ENCODE measurements around the gene GPR68.
"Not testable (repeated sequence)": the region's sequence is repeated elsewhere in the genome, so short reads cannot be mapped to it uniquely, and the experiment has no call there.

Gene GPR68

DNA sequence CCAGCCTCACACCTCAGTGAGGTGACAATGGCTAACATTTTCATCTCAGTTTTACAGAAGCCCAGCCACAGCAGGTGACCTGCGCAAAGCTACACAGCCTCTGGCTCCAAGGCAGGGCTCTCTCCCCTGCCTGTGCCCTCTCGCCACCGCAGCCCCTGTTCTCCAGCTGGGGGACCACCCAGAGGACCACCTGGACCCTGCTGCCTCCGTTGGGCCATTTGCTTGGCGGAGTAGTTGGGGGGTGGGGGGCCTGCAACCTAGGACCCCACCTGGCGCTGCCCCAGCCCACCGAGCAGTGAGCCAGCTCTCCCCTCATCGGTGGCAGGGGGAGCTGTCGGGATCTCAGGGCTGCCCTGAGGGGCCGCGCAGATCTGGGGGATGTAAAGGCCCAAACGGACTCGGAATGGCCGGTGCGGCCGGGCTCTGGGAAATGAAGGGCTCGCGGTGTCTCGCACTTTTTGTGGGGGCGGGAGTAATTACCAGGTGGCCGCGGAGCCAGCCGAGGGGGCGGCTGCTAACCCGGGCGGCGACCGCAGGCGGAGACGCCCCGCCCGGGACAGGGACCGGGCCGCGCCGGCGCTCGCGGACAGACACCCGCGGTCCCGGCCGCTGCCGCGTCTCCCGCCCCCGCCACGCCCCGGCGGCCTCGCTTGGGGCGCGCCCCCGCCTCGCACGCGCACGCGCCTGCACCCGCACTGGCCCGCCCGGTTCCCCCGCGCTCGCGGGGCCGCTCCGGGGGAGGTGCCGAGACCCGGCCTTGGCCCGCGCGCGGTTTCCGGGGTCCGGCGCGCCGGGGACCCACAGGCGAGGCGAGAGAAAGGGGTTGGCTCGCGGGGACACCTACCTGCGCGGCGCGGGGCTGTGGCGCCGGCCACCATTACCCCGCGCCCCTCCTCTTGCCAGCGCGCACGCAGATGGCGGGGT, 8.6 kb upstream of the GPR68 start:
- no peak for DNase-seq (ENCODE audit: low spot score)

DNA sequence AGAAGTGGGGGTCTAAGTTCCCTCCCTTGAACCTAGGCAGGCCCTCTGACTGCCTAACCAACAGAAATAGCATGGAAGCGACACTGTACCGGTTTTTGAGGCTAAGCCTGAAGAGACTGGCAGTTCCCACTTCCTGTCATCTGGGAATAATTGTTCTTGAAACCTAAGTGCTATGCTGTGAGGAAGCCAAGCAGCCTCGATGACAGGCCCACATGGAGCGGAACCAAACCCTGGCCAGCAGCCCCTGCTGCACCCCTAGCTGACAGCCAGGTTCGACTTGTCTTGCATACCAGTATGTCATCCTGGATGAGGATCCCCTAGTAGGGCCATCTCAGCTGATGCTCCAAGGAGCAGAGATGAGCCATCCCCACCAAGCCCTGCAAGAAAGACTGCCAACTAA, 6.4 kb upstream of the GPR68 start:
- no peak for DNase-seq (ENCODE audit: low spot score)

DNA sequence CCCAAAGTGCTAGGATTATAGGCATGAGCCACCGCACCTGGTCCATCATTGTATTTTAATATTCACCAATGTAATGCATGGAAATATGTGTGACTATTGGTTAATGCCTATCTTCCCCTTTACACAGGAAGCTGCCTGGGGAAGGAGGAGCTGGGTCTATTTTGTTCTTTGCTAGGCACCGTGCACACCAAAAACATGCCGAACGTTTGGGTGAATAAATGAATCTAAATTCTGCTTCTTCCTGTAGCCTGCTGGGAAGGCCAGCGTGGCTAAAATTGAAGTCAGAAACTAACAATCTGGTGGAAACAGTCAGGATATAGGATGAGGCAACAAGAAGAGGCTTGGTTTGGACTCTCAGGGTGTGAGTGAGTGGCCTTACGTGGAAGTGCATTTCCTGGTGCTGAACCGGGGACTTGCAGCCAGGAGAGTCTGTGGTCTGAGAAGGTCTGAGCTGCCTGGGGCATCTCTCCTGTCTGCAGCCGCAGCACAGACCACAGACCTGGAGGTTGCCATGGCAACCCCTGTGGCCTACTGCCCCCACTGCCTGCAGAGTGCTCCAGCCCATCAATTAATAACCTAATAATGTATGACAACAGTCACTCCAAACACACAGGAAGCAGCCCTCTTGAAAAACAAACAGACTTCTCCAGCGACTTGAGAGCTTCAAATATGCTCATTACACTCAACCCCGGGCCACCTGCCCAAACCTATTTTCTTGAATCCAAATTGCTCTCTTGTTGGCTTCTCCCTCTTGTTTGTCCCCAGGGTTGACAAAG, 5.5 kb upstream of the GPR68 start:
- no peak for DNase-seq (ENCODE audit: low spot score)

DNA sequence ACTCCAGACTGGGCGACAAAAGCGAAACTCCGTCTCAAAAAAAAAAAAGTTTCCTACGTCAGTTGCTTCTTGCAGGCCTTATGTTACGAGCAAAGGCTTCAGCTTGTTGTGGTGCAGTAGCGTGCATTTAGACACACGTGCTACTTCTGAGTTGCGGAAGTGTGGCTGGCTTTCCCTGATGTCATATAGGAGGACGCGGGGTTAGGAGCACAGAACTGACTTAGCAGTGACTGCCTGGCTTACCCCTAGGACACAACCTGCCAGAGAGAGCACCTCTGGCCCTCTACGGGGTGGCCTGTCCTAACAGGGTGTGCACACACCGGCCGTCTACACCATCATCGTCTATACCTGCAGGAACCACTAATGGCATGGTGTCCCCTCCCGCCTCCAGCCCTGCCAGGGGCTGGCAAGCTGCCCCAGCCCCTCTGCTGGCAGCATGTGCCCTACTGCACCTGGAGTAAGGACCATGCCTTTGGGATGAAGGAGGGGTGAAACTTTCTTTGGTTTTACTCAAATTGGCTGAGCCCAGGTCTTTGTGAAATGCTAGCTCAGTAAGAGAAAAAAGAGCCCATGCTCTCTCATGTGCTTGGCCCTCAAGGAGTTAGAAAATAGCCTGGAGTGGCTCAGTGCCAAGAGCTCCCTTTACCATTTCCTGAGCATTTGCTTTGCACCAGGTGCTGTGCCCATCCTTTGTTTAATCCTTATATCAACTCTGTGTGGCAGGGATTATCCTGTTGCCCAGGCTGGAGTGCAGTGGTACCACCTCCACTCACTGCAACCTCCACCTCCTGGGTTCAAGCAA, 1.7 kb upstream of the GPR68 start:
- no peak for DNase-seq (ENCODE audit: low spot score)

DNA sequence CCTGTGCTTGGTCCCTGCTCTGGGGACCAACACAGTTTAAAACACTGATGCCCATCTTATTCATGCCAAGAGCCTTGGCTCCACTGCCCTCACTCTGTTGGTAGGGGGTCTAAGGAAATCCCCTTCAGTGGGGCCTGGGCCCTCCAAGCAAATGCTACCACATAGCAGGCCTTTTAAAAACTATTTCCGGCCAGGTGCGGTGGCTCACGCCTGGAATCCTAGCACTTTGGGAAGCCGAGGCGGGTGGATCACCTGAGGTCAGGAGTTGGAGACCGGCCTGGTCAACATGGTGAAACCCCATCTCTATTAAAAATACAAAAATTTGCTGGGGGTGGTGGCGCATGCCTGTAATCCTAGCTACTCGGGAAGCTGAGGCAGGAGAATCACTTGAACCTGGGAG, 1.1 kb upstream of the GPR68 start:
- not testable (repeated sequence) for DNase-seq (ENCODE audit: low spot score)

DNA sequence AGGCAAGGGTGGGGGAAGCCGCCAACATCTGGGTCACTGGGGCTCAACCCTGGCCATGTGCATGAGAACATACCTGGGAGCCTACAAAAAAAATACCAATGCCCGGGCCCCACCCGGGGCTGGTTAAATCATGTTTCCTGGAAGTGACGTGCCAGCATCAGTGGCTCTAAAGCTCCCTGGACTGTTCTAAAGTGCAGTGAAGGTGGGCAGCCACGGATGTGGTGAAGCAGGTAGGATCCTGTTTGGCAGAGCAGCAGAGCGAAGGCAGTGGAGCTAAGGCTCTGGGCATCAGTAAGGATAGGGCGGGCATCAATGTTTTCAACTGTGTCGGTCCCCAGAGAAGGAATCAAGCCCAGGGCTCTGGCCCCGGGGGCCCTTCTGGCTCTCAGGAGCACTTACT, 525 bp upstream of the GPR68 start:
- DNase-seq (ENCODE audit: low spot score) = no peak

DNA sequence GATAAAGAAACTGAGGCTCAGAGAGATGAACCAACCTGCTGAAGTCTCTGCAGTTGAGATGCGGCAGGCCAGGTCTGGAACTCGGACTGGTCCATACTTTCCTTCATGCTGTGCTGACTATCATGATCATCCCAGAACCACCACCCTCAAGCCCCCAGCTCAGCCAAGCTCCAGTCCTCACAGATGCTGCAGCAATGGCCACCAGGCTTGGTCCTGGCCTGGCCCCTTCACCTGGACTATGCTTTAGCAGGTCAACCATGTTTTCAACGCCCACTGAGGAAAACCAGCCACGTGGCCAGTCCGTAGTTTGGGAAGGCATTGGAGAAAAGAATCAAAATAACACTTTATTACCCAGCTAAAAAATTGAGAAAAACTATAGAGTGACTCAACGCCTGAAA, 1.4 kb downstream of the GPR68 start:
- no peak for DNase-seq (ENCODE audit: low spot score)

DNA sequence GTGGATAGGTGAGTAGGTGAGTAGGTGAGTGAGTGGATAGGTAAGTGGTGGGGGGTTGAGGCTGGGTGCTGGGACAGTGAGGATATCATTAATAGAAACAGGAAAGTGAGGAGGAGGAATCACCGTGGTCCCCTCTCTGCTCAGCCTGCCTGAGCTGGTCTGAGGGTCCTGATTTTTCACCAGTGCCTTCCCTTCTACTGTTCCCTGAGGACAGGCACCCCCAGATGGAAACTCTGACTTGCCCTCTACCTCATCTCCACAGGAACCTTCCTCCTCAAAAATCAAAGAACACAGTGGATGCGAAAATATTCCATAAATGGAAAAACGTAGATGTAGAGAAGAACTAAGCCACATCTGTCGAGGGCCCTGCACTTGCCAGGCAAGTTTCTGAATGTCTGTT, 1.9 kb downstream of the GPR68 start:
- DNase-seq (ENCODE audit: low spot score) = no peak

DNA sequence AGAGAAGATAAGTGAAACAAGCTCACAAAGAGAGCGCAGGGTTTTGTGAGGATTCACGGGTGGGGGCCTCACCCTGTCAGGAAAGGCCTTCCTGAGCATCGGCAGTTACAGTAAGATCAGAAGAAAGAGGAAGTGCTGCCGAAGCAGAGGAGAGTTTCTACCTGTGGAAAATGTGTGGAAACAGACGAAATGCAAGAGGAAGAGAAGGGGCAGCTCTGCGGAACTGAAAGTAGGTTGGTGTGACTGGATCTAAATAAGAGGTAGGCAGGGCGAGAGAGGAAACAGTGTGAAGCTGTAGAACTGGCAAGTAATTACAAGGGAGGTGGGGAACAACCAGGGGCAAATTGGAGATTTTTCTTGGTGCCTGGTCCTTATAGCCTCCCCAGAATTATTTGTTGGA, 2.6 kb downstream of the GPR68 start:
- DNase-seq (ENCODE audit: low spot score) = no peak

DNA sequence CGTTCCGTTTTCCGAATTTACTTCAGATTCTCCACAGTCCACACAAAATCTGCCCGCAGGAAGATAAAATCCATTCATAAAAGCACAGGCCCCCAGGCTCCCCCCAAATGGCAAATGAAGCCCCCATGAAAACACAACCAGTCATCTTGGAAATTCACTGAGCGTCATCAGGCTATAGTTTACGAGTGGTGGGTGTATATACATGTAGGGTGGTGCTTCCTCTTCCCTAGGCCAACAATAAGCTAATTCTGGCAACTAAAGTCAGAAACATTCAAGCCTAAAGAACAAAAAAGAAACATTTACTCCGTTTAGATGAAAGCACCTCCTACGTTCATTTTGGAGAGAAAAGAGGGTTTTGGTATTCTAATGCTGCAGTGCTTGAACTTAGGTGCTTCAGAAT, 5.8 kb downstream of the GPR68 start:
- DNase-seq (ENCODE audit: low spot score) = no peak

DNA sequence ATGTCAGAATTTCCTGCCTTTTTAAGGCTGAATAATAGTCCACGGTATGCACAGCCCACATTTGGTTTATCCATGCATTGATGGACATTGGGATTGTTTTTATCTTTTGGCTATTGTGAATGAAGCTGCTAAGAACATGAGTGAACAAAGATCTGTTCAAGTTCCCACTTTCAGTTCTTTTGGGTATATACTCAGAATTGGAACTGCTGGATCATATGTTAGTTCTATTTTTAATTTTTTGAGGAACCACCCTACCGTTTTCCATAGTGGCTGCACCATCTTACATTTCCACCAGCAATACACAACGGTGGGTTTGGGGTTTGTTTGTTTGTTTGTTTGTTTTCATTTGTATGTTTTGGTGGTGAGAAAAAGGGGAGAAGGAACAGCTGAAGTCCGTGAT, 6.4 kb downstream of the GPR68 start:
- no peak for DNase-seq (ENCODE audit: low spot score)

DNA sequence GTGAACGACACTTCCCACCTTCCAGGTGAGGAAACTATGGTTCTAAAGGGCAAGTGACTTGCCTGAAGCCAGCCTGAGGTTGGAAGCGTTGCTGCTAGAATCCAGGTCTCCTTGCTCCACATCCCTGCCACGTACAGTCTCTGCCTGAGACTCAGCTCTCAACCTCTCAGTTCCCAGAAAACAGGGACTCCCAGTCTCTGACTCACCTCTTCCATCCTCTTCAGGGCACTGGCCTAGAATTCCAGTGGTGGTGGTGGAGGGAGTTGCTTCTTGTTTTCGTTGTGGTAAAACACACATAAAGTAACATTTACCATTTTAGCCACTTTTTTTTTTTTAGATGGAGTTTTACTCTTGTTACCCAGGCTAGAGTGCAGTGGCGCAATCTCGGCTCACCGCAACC, 7.3 kb downstream of the GPR68 start:
- DNase-seq (ENCODE audit: low spot score) = no peak

DNA sequence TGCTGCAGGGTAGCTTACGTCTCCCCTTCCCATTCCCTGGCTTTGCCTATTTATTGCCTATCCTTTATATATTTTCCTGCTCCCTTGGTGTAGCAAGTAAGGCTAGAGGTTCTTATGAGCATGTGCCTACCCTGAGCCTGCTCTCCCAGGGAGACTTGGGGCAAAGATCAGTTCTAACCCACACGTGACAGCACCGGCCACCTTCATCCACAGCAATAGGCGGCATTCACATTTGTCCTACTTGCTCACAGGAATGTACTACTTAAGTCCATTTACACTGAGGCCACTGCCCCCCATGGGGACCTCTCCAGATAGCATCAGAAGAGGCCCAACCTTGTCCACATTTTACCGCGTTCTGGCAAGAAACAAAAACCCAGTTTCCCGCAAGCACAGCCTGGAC, 8.7 kb downstream of the GPR68 start:
- no peak for DNase-seq (ENCODE audit: low spot score)

DNA sequence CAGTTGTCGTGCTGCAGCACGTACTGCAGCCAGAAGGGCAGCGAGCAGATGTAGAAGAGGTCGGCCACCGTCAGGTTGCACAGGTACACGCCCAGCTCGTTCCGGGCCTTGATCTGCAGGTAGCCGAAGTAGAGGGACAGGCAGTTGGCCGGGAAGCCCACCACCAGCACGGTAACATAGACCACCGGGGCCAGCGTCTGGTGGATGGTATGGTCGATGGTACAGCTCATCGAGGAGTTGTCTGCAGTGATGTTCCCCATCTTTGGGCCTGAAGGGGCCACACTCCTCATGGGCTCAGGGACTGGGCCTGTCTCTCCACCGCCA, 9.8 kb downstream of the GPR68 start:
- DNase-seq (ENCODE audit: low spot score) = no peak

DNA sequence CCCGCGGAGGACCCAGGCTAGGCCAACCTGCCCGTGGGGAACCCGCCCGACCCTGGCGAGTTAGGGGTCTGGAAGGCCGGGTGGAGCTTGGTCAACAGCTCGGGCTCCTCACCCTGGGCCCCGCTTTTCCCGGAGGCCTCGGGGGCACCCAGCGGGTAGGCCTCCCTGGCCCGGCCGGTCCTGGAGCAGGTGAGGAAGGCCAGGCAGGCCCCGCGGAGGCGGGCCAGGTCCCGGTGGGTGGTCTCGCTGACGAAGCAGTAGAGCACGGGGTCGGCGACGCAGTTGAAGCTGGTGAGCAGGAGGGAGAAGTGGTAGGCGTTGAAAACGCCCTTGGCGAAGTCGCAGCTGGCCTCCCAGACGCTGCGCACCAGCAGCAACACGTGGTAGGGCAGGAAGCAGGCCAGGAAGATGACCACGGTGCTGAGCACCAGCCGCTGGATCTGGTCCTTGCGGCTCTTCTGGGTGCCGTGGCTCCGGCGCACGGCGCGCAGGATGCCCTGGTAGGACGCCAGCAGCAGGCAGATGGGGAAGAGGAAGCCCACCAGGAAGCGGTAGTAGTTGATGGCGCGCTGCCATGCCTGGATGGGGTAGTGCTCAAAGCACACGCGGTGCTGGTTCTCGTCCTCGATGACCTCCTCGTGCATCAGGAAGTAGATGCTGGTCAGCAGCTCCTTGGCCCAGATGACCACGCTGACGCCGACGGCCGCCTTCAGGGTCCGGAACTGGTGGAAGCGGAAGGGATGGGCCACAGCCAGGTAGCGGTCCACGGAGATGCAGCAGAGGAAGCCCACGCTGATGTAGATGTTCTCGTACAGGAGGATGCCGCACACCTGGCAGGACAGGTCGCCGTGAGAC, 10.3 kb downstream of the GPR68 start:
- DNase-seq (ENCODE audit: low spot score) = no peak

DNA sequence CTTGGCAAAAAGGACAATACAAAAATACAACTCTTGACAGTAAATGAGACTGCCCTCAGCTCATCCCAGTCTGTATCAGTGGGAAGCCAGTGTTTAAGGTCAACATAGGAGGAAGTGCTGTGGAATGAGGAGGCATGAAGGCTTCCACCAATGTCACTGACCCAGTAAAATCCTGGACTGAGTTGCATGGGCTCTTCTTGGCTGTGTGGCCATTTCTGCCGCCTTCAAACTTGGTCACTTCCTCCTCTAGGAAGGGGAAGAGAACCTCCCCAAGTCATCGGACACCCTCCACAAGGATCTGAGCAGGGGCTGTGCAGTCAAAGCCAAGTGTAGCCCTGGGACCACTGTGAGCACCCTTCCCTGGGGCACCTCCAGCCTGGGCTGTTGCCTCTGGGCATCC, 11.9 kb downstream of the GPR68 start:
- DNase-seq (ENCODE audit: low spot score) = no peak

DNA sequence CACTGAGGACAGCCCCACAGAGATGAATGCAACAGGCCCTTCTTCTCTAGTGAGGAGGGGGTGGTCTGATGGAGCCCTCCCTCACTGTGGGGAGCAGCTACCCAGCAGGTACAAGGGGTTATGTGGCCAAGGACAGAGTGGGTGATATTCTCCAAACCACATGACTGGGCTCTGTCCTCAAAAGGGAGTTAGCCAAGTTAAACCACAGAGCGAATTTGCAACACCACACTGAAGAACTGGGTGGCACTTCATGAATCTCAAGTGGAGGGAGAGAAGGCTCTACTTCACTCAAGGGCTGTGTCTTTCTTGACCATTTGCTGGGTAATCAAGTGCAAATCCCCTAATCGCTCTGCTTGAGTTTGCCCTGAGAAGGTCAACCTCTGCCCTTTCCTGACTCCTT, 12.5 kb downstream of the GPR68 start:
- DNase-seq (ENCODE audit: low spot score) = no peak

DNA sequence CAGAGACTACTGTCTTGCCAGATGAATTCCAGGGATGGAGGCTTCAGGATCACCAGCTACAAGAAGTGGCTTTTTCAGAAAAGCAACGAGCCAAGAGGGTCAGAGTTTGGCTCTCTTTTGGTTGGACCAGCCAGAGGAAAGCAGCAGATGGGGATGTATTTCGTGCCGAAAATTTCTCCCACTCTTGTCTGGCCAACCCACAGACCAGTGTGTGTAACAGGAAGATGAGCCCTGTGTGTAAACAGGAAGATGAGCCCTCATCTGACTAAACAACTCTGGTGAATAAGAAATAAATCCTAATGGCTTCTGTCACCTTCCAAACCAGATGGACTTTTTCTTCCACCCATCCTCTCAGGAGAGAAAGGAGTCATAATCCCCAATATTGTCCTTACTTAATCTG, 13.1 kb downstream of the GPR68 start:
- DNase-seq (ENCODE audit: low spot score) = no peak

DNA sequence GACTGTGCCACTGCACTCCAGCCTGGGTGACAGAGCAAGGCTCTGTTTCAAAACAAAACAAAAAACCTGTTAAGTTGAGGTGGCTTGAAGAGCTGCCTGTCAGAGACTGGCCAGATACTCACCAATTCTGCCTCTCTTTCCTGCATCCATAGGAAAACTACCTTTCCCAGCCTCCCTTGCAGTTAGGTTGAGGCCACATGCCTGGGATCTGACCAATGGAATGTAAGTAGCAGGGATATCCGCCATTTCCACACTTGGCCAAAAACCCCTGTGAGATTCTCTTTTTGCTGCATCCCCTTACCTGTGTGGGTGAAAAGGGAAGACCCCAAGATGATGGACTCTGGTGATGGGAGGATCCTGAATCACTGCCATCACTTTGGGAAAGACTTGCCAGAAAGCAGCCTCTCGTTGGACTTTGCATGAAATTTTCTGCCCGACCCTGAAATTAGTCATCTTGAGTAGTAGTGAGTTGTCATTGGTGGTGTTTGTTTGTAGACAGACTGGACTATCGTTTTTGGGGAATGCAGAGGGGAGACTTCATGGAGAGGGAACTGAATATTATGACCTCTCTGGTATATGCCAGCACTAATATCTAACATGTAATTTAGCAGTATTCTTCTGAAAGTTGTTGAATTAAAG, 14.0 kb downstream of the GPR68 start:
- DNase-seq (ENCODE audit: low spot score) = no peak

DNA sequence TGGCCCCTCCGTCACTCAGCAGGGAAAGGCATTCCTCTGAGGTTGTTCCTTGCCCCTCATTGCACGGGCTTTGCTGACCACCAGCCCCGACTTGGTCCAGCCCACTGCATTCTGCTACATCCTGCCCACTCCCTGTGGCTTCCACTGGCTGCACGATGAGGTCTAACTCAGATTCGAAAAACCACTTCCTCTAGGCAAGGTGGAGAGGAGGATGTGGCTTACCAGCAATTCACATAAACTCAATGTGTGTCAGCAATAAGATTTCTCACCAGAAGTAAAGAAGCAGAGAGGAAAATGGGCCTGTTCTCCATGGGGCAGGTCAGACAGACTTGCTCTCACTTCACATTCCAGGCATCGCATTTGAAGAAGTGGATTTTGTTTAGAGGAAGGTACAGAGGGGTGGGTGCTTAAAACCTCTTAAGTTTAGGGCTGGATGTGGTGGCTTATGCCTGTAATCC, 14.7 kb downstream of the GPR68 start:
- DNase-seq (ENCODE audit: low spot score) = no peak

DNA sequence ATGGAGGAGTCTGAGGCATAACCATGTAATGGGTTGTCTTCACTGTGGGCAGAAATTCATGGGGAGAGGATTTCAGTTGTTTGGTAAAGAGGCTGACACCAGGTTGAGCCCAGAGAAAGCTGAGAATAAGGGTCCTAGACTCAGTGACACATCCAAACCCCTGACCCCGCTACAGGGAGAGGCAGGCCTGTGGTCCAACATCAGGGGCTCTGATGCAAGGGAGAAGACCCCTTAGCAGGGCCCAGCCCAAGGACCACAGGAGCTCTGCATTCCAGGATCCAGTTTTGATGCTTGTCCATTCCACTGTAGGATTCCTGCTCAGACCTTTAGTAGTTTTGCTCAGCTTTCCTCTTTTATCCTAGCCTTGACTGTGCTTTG, 15.5 kb downstream of the GPR68 start:
- DNase-seq (ENCODE audit: low spot score) = no peak

Data from left forelimb (tissue), 1 donor.